Testis (tissue), 2 donors: ENCODE results near the gene RSU1.

Experiments used
- CTCF ChIP-seq, 3 experiments: fragments of 450-650 bp in 2 of 3; fragments of 200-600 bp in 1 of 3; sonication (generic) in 1 of 3; IDR thresholded peaks; one replicate each; pipeline ENCODE4 v1.5.1; 2016 to 2019; ENCODE audit warnings: antibody characterized with exemption in 3 of 3, mild to moderate bottlenecking in 2 of 3, moderate library complexity in 1 of 3
- POLR2A ChIP-seq: fragments of 450-650 bp; IDR thresholded peaks from one replicate; pipeline ENCODE4 v1.6.1; 2017; ENCODE audit warnings: antibody characterized with exemption, mild to moderate bottlenecking, moderate library complexity

- TF ChIP-seq POLR2A = no peak
- TF ChIP-seq CTCF (IDR thresholded peaks at IDR 0.05) = no peak
Measured at GRCh38 chr10:16856567-16856966, 39.3 kb upstream of the RSU1 start.
